Mesendoderm (in vitro differentiated cells): ENCODE measurements around the gene SCUBE1.

Experiments
- DNase-seq: peaks from one replicate; pipeline ENCODE4 v3.0.0; 2013
- H2AK5ac ChIP-seq: 2 replicates; pipeline ENCODE4 v1.6.1; 2013; ENCODE audit warnings: low read length, inconsistent platforms
- H2BK120ac ChIP-seq: 2 replicates; pipeline ENCODE4 v1.6.1; 2013; ENCODE audit warnings: low read depth, mild to moderate bottlenecking, low read length, moderate library complexity, mixed read lengths
- H2BK15ac ChIP-seq: replicated peaks from 2 replicates; pipeline ENCODE4 v1.6.1; 2013; ENCODE audit warnings: low read depth, mild to moderate bottlenecking, moderate library complexity
- H2BK5ac ChIP-seq: 2 replicates; pipeline ENCODE4 v1.6.1; 2013; ENCODE audit warnings: low read length, inconsistent platforms
- H3K18ac ChIP-seq: 2 replicates; pipeline ENCODE4 v1.6.1; 2013; ENCODE audit warnings: mild to moderate bottlenecking, low read length, mixed read lengths
- H3K23ac ChIP-seq: one replicate; pipeline ENCODE4 v1.6.1; 2013; ENCODE audit warnings: low read length
- H3K27ac ChIP-seq: 2 replicates; pipeline ENCODE4 v1.5.1; 2013; ENCODE audit warnings: low read depth, mild to moderate bottlenecking, inconsistent platforms, low read length, moderate library complexity
- H3K27me3 ChIP-seq: 2 replicates; pipeline ENCODE4 v1.6.1; 2013; ENCODE audit warnings: low read length, control low read depth, mild to moderate bottlenecking, inconsistent platforms; ENCODE audit not compliant: insufficient read depth, poor library complexity
- H3K36me3 ChIP-seq: 2 replicates; pipeline ENCODE4 v1.6.1; 2013; ENCODE audit warnings: low read length, inconsistent platforms; ENCODE audit not compliant: control insufficient read depth, insufficient read depth
- H3K4ac ChIP-seq: one replicate; pipeline ENCODE4 v1.6.1; 2013; ENCODE audit warnings: low read depth, mild to moderate bottlenecking, low read length, moderate library complexity
- H3K4me1 ChIP-seq: 2 replicates; pipeline ENCODE4 v1.6.1; 2013; ENCODE audit warnings: low read depth, low read length, inconsistent platforms; ENCODE audit not compliant: control insufficient read depth
- H3K4me2 ChIP-seq: 2 replicates; pipeline ENCODE4 v1.6.1; 2013; ENCODE audit warnings: low read length
- H3K4me3 ChIP-seq: 2 replicates; pipeline ENCODE4 v1.5.1; 2013; ENCODE audit warnings: mild to moderate bottlenecking, low read length
- H3K56ac ChIP-seq: one replicate; pipeline ENCODE4 v1.6.1; 2013; ENCODE audit warnings: low read length
- H3K79me1 ChIP-seq: 2 replicates; pipeline ENCODE4 v1.6.1; 2013; ENCODE audit warnings: low read length, inconsistent platforms
- H3K79me2 ChIP-seq: 2 replicates; pipeline ENCODE4 v1.6.1; 2013; ENCODE audit warnings: mild to moderate bottlenecking, low read length; ENCODE audit not compliant: control insufficient read depth, insufficient read depth
- H3K9ac ChIP-seq: 2 replicates; pipeline ENCODE4 v1.6.1; 2013; ENCODE audit warnings: low read length, inconsistent platforms
- H4K5ac ChIP-seq: one replicate; pipeline ENCODE4 v1.6.1; 2013; ENCODE audit warnings: low read length
- H4K8ac ChIP-seq: one replicate; pipeline ENCODE4 v1.6.1; 2013; ENCODE audit warnings: low read depth, mild to moderate bottlenecking, control low read depth, low read length, moderate library complexity
- WGBS: extraction: QIAGEN DNeasy Blood & Tissue Kit; methylation state at CpG from one replicate; pipeline ENCODE4 v1.1.7; 2013; ENCODE audit warnings: low lambda C conversion rate, missing lambda C conversion rate; ENCODE audit not compliant: insufficient coverage; ENCODE audit errors: extremely low coverage; 5-methylcytosine and 5-hydroxymethylcytosine counted together

The SCUBE1 gene

DNA sequence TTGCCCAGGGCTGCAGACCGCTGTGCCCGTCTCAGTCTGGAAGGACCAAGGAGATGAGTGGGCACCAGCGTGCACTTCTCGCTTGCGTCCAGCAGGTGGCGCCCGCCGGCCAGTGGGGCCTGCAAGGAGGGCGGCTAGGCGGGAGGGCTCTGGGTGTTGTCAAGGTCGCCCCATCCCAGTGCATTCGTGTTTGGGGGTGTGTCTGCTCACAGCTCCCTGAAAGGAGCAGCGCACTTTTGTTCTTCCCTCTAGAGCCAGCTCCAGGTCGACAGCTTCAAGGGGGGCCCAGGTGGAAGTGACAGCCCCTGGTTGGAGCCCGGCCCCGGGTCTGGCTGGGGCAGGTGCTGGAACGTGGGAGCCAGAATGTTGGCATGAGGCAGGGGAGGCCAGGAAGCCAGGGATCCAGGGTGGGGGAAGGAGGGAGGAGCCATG, 45.3 kb upstream of the SCUBE1 start:
- Histone ChIP-seq H2BK15ac (no peak overlapping the region), H2AK5ac (no peak overlapping the region), H3K56ac (no peak overlapping the region), H3K79me2 (no peaks in the 10 kb centered on the region), H2BK5ac (no peak overlapping the region), H3K4me3 (no peak overlapping the region), H3K9ac (no peak overlapping the region), H3K27ac (no peak overlapping the region), H3K4ac (no peak overlapping the region), H3K4me2 (no peak overlapping the region), H2BK120ac (no peak overlapping the region), H4K8ac (no peak overlapping the region), H3K4me1 (no peaks in the 10 kb centered on the region), H3K27me3 (no peaks in the 10 kb centered on the region), H3K79me1 (no peaks in the 10 kb centered on the region), H3K18ac (no peak overlapping the region), H4K5ac (no peak overlapping the region), H3K23ac (no peak overlapping the region), H3K36me3 (no peaks in the 10 kb centered on the region)
- no CpG with 5 or more reads among the region's 17 CpGs for WGBS
- peak; percentile 71 for DNase-seq

DNA sequence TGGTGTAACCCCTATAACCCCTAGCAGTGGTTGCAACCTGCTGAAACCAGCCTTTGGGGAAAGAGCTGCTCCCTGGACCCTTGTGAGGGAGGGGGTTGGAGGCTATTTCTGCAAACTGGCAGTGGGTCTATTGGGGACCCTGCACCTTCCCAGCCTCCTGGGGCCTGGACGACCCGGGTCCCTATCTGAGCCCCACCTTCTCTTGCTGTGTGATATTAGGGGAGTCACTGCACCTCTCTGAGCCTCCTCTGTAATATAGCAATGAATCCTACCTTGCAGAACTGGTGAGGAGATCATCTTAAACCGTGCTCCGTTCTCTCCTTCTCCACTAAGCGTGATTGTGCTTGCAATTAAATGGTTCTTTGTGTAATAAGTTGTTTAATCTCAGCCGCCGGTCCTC, 44.6 kb upstream of the SCUBE1 start:
- no peak overlapping the region for H3K56ac ChIP-seq
- no peaks in the 10 kb centered on the region for H3K27me3 ChIP-seq
- H2AK5ac ChIP-seq: no peak overlapping the region
- H3K79me1 ChIP-seq: no peaks in the 10 kb centered on the region
- no peak overlapping the region for H2BK120ac ChIP-seq
- WGBS: no CpG with 5 or more reads among the region's 7 CpGs
- H4K5ac ChIP-seq: no peak overlapping the region
- no peak overlapping the region for H3K4me2 ChIP-seq
- no peaks in the 10 kb centered on the region for H3K36me3 ChIP-seq
- H3K4me1 ChIP-seq: no peaks in the 10 kb centered on the region
- H3K79me2 ChIP-seq: no peaks in the 10 kb centered on the region
- H3K4me3 ChIP-seq: no peak overlapping the region
- no peak overlapping the region for H3K18ac ChIP-seq
- no peak overlapping the region for H3K23ac ChIP-seq
- no peak overlapping the region for H2BK5ac ChIP-seq
- no peak overlapping the region for H4K8ac ChIP-seq
- no peak overlapping the region for H3K4ac ChIP-seq
- H3K9ac ChIP-seq: no peak overlapping the region
- no peak overlapping the region for H3K27ac ChIP-seq
- H2BK15ac ChIP-seq: no peak overlapping the region
- no peak for DNase-seq

- Histone ChIP-seq H2AK5ac (no peak overlapping the region), H4K8ac (no peak overlapping the region), H3K27ac (no peak overlapping the region), H3K23ac (no peak overlapping the region), H3K4me3 (no peak overlapping the region), H3K4me2 (no peak overlapping the region), H4K5ac (no peak overlapping the region), H3K56ac (no peak overlapping the region), H3K4ac (no peak overlapping the region), H3K79me1 (no peaks in the 10 kb centered on the region), H2BK5ac (no peak overlapping the region), H3K27me3 (no peaks in the 10 kb centered on the region), H3K4me1 (no peaks in the 10 kb centered on the region), H2BK15ac (no peak overlapping the region), H3K36me3 (no peaks in the 10 kb centered on the region), H3K9ac (no peak overlapping the region), H3K79me2 (no peaks in the 10 kb centered on the region), H2BK120ac (no peak overlapping the region), H3K18ac (no peak overlapping the region)
- DNase-seq: peak; percentile 78
- no CpG with 5 or more reads among the region's 20 CpGs for WGBS
Observed at GRCh38 chr22:43385770-43386641, 42.8 kb upstream of the SCUBE1 start.

DNA sequence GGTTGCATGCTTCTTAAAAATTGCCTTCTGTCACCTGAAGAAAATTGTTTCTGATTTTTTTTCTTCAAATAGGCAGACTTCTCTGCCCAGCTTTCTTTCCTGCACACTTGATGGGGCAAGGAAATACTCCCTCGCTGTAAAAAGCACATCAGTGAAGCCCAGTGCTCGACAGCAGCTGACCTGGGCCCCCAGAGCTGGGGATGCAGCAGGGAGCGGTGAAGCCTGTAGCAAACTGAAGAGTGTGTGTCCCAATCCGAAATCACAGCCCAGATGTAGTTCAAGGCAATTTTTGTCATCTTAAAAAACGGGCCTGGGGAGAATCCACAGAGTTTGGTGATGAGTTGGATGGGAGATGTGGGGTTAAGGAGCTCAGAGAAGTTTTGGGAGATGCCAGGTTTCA, 41.7 kb upstream of the SCUBE1 start:
- Histone ChIP-seq H2BK120ac (no peak overlapping the region), H4K8ac (no peak overlapping the region), H2BK15ac (no peak overlapping the region), H3K4ac (no peak overlapping the region), H3K56ac (no peak overlapping the region), H3K4me2 (no peak overlapping the region), H3K27me3 (no peaks in the 10 kb centered on the region), H3K23ac (no peak overlapping the region), H3K36me3 (no peaks in the 10 kb centered on the region), H3K4me3 (no peak overlapping the region), H3K27ac (no peak overlapping the region), H3K79me2 (no peaks in the 10 kb centered on the region), H2BK5ac (no peak overlapping the region), H3K9ac (no peak overlapping the region), H3K79me1 (no peaks in the 10 kb centered on the region), H2AK5ac (no peak overlapping the region), H3K4me1 (no peaks in the 10 kb centered on the region), H4K5ac (no peak overlapping the region), H3K18ac (no peak overlapping the region)
- DNase-seq: no peak
- no CpG with 5 or more reads among the region's 5 CpGs for WGBS

DNA sequence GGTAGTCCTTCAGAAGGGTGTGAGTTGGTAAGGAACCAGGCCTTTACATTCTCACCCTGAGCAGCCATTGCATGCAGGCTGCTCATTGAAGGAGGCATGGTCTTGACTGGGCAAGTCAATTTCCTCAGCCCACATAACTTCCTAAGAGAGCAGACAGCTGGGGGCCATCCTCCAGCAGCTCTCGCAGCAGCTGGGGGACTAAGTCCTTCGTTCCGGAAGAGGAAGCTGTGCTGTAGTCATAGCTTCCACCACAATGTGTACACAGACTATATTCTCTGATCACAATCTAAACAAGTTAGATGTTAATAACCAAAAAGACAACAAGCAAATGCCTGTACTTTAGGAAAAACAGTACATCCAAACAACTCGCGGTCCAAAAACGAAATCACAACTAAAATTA, 38.5 kb upstream of the SCUBE1 start:
- H3K4me1 ChIP-seq: peaks cover 3% of the 10 kb centered on the region
- H3K9ac ChIP-seq: no peak overlapping the region
- WGBS: no CpG with 5 or more reads among the region's 6 CpGs
- H3K36me3 ChIP-seq: no peaks in the 10 kb centered on the region
- no peak overlapping the region for H3K56ac ChIP-seq
- H3K4me2 ChIP-seq: no peak overlapping the region
- no peak overlapping the region for H3K4me3 ChIP-seq
- no peaks in the 10 kb centered on the region for H3K79me1 ChIP-seq
- DNase-seq: no peak
- no peak overlapping the region for H4K5ac ChIP-seq
- H3K27ac ChIP-seq: no peak overlapping the region
- H3K79me2 ChIP-seq: no peaks in the 10 kb centered on the region
- H3K18ac ChIP-seq: no peak overlapping the region
- H4K8ac ChIP-seq: no peak overlapping the region
- H2BK120ac ChIP-seq: no peak overlapping the region
- H2AK5ac ChIP-seq: no peak overlapping the region
- no peak overlapping the region for H2BK5ac ChIP-seq
- H2BK15ac ChIP-seq: no peak overlapping the region
- H3K23ac ChIP-seq: no peak overlapping the region
- H3K27me3 ChIP-seq: no peaks in the 10 kb centered on the region
- no peak overlapping the region for H3K4ac ChIP-seq
